NCI-H446 treated with DMSO at 0.1 percent for 48 hours (cell line): ENCODE measurements around the gene LRRC52.

ENCODE experiments used
- DNase-seq: peaks from one replicate; lab custom pipeline; 2025; lab: John Stamatoyannopoulos, UW

LRRC52 gene

GRCh38 chr1:165537356-165538109, 6.3 kb upstream of the LRRC52 start:
- no peak for DNase-seq

- DNase-seq = no peak
These were observed 4.5 kb upstream of the LRRC52 start for GRCh38 chr1:165539306-165539705.

DNA sequence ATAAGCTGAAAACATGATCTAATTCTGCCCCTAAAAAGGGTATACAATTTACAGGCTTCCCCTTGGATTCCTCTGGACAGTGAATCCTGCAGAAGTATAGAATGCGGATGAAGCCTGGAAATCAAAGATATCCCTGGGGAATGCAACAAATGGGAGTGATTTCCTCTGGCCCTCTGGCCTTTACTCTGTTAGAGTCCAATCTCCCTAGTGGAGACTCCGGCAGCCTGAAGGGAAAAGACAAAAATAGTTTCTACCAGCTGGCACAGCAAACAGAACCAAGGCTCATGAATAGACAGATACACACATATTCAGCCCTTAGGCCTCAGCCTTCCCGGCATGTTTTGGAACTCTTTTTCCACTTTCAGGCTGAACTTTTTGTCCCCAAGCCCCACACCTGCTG, 3.9 kb upstream of the LRRC52 start:
- DNase-seq = no peak

- DNase-seq = no peak
These were observed 1.7 kb upstream of the LRRC52 start for GRCh38 chr1:165542015-165542631.

DNA sequence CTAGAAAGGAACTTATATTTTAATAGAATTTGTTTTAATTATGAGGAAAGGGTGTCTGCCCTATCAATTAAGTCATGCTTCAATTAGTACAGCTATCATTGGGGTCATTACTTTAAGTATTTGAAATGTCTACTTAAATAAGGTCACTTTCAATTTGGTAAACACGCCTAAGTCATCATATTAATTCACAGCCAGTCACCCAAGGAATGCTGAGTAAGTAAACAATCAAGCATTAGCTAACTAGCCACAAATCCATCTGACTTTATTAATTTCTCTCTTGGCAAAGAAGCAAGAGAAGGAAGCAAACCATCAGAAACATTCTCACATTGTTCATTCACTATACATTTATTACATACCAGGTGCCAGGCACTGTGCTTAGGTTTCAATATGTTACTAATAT, 1.2 kb upstream of the LRRC52 start:
- DNase-seq = no peak

DNA sequence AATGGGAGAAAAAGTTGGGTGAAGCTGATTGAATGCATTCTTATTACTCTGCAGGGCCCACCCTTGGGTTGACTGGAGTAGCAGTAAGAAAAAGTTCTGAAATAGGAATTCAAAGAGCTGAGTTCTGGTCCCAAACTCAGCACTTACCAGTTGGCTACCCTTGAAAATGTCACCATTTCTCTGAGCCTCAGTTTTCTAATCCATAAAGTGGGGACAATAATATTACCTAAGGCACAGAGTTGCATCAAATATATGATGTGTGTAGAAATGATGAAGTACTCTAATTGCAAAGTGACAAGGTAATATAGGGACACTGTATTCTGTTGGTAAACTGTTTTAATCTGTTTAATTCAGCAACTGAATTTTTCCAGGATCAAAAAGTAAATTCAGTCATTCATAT, 1.2 kb downstream of the LRRC52 start:
- no peak for DNase-seq

DNA sequence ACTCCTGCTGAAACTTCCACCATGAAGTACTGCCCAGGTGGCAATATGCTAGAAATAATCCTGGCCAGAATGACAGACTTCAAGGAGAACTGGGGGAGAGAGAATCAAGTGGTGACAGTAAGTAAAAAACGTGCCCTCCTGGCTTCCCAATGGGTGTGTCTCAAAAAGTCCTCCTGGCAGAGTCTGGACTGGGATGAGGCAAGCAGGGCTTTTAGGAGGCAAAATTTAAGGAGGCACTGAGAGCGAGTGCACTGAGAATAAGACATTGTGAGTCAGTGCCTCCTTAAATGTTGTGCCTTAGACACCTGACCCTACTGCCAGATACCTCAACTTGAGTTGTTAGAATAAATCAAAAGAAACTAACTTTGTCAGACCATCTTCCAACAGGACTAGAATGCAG, 2.2 kb downstream of the LRRC52 start:
- no peak for DNase-seq

DNA sequence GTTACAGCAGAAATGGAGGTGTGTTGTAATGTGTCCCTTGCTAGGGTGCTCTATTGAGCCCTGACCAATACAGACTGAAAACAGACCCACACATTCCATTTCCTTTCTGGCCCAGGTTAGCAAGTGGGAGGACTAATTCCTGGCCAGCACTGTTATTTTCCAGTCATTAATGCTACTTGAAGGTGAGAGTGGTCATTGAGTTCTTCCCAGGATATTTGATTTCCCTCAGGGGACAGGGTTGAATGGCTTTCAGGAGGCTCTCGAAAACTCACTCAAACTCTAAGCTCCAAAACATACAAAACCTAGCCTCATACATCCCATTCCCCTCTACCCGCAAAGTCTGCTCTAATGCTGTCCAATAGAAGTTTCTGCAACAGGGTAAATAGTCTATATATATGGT, 6.2 kb downstream of the LRRC52 start:
- no peak for DNase-seq

DNA sequence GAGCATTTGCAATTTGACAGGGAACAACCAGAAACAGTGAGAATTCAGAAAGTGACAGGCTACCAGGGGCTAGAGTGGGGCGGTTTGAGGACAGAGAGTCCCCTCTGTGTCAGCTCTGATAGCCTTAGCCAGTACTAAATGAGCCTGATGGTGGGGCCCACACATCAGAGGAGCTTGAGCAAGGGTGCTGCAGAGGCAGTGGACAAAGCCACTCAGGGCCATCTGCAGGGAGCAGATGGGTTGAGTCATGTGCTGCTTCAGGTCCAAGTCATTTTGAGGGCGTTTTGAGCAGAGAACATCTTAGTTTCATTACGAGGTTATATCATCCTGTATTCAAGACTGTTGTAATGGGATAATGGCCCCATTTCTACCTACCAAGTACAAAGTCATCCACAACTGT, 7.7 kb downstream of the LRRC52 start:
- DNase-seq = no peak

- no peak for DNase-seq
These were observed 17.3 kb downstream of the LRRC52 start for GRCh38 chr1:165560883-165561656.

GRCh38 chr1:165562571-165562970, 18.8 kb downstream of the LRRC52 start:
- DNase-seq = no peak

- DNase-seq = no peak
These were observed 19.8 kb downstream of the LRRC52 start for GRCh38 chr1:165563551-165563950.

DNA sequence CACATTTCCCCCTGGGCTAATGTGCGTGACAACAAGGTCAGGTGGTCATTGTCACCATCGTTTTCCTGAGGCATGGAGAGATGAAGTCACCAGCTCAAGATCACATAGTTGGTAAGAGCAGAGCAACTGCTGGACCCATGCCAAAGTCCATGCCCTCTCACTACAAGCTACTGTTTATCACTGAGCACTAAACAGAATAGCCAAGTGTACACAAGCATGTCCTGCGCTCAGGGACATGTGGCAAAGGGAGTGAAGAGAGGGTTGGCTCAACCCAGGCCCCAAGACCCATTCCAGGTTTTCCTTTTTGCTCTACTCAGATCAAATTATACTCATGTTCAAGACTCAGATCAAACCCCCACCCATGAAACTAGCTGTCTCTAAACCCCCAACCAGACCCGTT, 20.8 kb downstream of the LRRC52 start:
- no peak for DNase-seq

DNA sequence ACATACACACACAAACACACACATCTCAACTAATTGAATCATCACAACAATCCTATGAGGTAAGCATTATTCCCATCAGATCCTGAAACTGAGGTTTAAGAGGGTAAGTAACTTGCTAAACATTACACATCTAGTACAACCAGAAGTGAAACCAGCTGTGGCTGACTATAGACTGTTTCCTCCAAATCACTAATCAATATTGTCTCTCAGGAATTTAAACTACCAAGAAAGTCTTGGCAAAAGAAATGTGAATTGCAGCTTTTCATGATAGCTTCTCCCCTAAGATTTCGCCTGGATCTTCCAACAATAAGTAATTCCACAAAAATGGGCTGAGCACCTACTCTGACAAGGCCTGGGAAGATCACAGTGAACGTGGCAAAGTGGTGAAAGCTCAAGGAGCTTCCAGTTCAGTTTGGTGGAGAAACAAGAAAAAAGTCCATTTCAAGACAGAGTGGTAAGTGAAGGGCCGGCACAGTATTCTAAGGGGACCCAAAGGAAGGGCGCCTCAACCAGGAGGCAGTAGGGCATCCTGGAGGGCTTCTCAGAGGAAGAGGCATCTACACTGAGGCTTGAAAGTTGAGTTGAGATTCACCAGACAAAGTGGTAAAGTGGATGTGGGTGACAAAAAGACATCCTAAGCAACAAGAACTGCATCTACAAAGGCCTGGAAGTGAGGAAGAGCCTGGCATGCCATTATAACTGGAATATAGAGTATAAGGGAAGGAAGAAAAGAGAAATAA, 22.1 kb downstream of the LRRC52 start:
- DNase-seq = no peak

DNA sequence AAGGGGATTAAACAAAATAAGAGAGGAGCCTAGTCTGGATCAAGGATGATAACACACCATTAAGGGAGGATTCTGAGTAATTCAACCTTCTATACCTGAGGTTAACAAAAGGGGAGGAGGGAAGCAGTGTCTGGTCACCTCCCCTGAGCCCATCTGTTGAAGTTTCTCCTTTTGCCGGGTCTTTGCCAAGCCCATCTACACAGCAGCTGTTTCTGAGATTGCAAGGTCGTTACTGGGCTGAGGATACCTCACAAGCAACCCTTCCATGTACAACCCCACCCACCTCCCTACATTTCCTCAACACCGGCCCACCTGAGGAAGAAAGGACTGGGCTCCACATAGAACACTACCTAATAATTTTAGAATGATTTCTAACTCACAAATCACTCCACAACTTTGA, 26.3 kb downstream of the LRRC52 start:
- DNase-seq = no peak

GRCh38 chr1:165573787-165574186, 30.0 kb downstream of the LRRC52 start:
- no peak for DNase-seq

DNA sequence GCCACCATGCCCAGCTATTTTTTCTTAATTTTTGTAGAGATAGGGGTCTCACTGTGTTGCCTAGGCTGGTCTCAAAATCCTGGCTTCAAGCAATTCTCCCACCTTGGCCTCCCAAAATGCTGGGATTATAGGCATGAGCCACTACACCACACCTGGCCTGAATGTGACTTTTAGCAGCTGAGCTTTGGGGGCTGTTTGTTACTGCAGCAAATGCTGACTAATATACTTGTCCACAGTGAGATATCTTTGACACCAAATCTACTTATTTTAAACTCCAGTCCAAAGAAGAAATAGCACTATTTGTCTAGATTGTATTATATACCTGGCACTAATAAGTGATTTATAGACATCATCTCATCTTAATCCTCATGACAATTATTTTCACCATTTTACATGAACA, 30.5 kb downstream of the LRRC52 start:
- no peak for DNase-seq

DNA sequence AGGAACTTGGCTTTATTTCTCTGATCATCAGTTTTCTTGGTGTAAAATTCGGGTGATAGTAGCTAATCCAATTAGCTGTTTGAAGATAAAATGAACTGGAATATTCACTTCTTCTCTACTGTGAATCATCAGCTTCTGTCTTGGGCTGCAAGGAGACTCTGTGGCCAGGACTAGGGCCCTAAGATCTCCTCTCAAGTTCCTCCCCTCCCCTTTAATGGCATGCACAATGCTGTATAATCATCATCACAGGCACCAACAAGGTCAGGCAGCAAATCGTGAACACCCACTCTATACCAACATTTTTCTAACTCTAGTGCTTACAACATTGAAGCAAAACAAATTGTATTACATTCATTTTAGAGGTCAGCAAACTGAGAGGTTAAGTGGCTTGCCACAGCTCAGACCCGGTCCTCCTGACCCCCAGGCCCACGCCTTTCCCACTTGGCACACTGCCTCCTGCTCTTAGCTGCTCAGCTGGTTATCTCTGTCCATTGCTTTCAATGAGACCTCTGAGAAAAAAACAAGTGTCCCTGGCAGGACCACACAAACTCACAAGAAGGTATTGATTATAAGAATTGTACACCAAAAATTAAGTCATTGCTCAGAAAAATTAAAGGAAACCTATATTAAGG, 31.8 kb downstream of the LRRC52 start:
- DNase-seq = no peak

DNA sequence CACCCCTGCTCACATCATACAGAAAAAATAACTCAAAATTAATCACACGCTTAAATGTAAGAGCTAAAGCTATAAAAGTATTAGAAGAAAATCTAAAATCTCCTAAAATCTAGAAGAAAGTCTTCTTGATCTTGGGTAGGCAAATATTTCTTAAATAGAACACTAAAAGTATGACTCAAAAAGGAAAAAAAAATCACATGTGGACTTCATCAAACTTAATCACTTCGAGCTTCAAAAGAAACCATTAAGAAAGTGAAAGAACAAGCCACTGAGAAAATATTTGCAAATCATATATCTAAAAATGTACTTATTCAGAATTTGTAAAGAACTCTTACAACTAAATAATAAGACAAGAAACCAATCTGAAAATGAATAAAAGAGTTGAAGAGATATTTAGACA, 32.7 kb downstream of the LRRC52 start:
- no peak for DNase-seq

- DNase-seq = no peak
These were observed 33.9 kb downstream of the LRRC52 start for GRCh38 chr1:165577707-165578106.

DNA sequence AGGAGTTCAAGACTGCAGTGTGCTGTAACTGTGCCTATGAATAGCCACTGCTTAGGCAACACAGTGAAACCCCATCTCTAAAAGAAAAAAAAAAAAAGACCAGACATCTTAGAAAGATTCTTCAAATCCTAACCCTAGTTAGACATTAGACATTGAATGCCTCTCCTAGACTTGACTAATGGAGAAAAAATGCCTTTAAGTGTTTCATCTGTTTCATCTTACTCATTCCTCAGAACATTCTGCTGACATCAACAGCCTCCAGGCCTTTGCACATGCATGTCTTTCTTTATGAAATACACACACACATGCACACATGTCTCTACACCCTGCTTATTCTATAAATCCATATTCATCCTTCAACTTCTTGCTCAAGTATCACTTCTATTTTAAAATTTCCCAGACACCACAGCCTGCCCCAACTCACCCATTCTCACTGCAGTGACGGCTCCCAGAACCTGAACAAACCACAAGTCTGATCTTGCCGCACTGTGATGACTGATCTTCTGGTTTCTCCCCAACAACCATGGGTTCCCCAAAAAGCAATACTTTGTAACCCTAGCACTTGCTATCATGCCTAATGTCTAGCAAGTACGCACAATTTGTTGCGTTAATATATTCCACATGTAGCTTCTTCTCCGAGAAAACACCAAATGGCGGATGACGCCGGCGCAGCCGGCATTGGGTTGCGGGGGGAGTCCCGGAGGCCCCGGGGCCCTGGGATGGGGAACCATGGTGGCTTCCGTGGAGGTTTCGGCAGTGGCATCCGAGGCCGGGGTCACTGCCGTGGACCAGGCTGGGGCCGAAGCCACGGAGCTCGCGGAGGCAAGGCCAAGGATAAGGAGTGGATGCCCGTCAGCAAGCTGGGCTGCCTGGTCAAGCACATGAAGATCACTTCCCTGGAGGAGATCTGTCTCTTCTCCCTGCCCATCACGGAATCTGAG, 37.4 kb downstream of the LRRC52 start:
- no peak for DNase-seq
